Esophagus squamous epithelium (tissue), 5 donors: ENCODE data around the gene CXCL3. TPM values are rescaled to one million over a fixed set of nuclear protein-coding genes. Genes with fewer than 3 reads are reported as not detected.

Experiments
- DNase-seq: peaks from one replicate; lab custom pipeline; 2025; lab: John Stamatoyannopoulos, UW
- H3K27ac ChIP-seq, 4 donors: fragments of 200-600 bp; sonication (generic); one replicate each; pipeline ENCODE4 v1.5.1; 2016 to 2019; ENCODE audit warnings: mild to moderate bottlenecking in 1 of 4
- H3K27me3 ChIP-seq, 4 donors: fragments of 200-600 bp; sonication (generic); 1 replicate in 3 of 4; 2 replicates in 1 of 4; pipeline versions ENCODE4 v1.5.1 to v1.6.0; 2017 to 2021; ENCODE audit warnings: antibody characterized with exemption in 1 of 4
- H3K36me3 ChIP-seq, 3 donors: fragments of 200-600 bp; sonication (generic); one replicate each; pipeline ENCODE4 v1.5.1; 2016 to 2019
- H3K4me1 ChIP-seq, 3 donors: fragments of 200-600 bp; sonication (generic); one replicate each; pipeline ENCODE4 v1.5.1; 2017 to 2019
- H3K4me3 ChIP-seq, 4 donors: fragments of 200-600 bp; sonication (generic); 1 replicate in 3 of 4; 2 replicates in 1 of 4; pipeline ENCODE4 v1.5.1; 2016 to 2019; ENCODE audit warnings: mild to moderate bottlenecking in 2 of 4, moderate library complexity in 1 of 4
- H3K9me3 ChIP-seq, 3 donors: fragments of 200-600 bp; sonication (generic); one replicate each; pipeline ENCODE4 v1.5.1; 2016 to 2019
- CTCF ChIP-seq, 6 experiments: fragments of 450-650 bp in 4 of 6; fragments of 200-600 bp in 2 of 6; sonication (generic) in 2 of 6; IDR thresholded peaks; one replicate each; pipeline ENCODE4 v1.5.1; 2016 to 2019; ENCODE audit warnings: antibody characterized with exemption in 6 of 6, mild to moderate bottlenecking in 4 of 6, moderate library complexity in 4 of 6
- POLR2A ChIP-seq, 4 donors: fragments of 450-650 bp; IDR thresholded peaks; one replicate each; pipeline ENCODE4 v1.6.1; 2017; ENCODE audit warnings: antibody characterized with exemption in 4 of 4, mild to moderate bottlenecking in 4 of 4, moderate library complexity in 3 of 4
- WGBS, 2 donors: methylation state at CpG; one replicate each; pipeline ENCODE4 v1.1.5; 2018; 5-methylcytosine and 5-hydroxymethylcytosine counted together
- intact Hi-C: fragments of 100-400 bp; cut with DNase I; formaldehyde crosslinking; loops from one replicate; pipeline ENCODE4 v1.15.0; 2022
- total RNA-seq, 4 donors: library from RNA; depleted of rRNA; stranded (reverse); fragments of >200 nt; gene quantifications; one replicate each; pipeline ENCODE4 v1.1.0, GENCODE V29; 2016
- donor health status: DM: yes; HTN: yes; CAD: no.

The CXCL3 gene
- total RNA-seq, 4 donors from 2014 or later = 3.2 TPM; not detected in 3

- Histone ChIP-seq H3K4me3 (no peak overlapping the region), H3K27me3 (peaks cover 0 to 3% (median 0%) of the 10 kb centered on the region in 4 donors), H3K27ac (no peak overlapping the region), H3K4me1 (no peaks in the 10 kb centered on the region), H3K36me3 (no peaks in the 10 kb centered on the region), H3K9me3 (no peaks in the 10 kb centered on the region)
- TF ChIP-seq CTCF (IDR thresholded peaks at IDR 0.05) = no peak
- no peak for TF ChIP-seq POLR2A (IDR thresholded peaks at IDR 0.05)
- intact Hi-C loops = no loop called here
- DNase-seq = no peak
These were observed 6.9 kb downstream of the CXCL3 start for GRCh38 chr4:74031576-74031975.

GRCh38 chr4:74030285-74030684, 8.2 kb downstream of the CXCL3 start:
- peaks cover 0 to 3% (median 0%) of the 10 kb centered on the region in 4 donors for H3K27me3 ChIP-seq
- no peak overlapping the region for H3K27ac ChIP-seq
- no peaks in the 10 kb centered on the region for H3K36me3 ChIP-seq
- H3K4me3 ChIP-seq = no peak overlapping the region
- TF ChIP-seq POLR2A (IDR thresholded peaks at IDR 0.05) (no peak), CTCF (IDR thresholded peaks at IDR 0.05) (no peak)
- H3K9me3 ChIP-seq = no peaks in the 10 kb centered on the region
- intact Hi-C loops = no loop called here
- H3K4me1 ChIP-seq = no peaks in the 10 kb centered on the region
- DNase-seq = no peak

- TF ChIP-seq CTCF (IDR thresholded peaks at IDR 0.05) (no peak), POLR2A (IDR thresholded peaks at IDR 0.05) (no peak)
- no peak overlapping the region for H3K4me3 ChIP-seq
- H3K27me3 ChIP-seq = peaks cover 0 to 3% (median 0%) of the 10 kb centered on the region in 4 donors
- H3K36me3 ChIP-seq = no peaks in the 10 kb centered on the region
- no peak overlapping the region for H3K27ac ChIP-seq
- no peaks in the 10 kb centered on the region for H3K9me3 ChIP-seq
- DNase-seq = no peak
- intact Hi-C loops = no loop called here
- H3K4me1 ChIP-seq = no peaks in the 10 kb centered on the region
- WGBS, 2 donors = 39 to 52% methylated on average over 1 of the region's 1 CpG
These were observed 10.0 kb downstream of the CXCL3 start for GRCh38 chr4:74028504-74028903.

- Histone ChIP-seq H3K4me3 (no peak overlapping the region), H3K27ac (no peak overlapping the region), H3K4me1 (no peaks in the 10 kb centered on the region), H3K9me3 (no peaks in the 10 kb centered on the region), H3K36me3 (no peaks in the 10 kb centered on the region), H3K27me3 (no peaks in the 10 kb centered on the region)
- TF ChIP-seq POLR2A (IDR thresholded peaks at IDR 0.05) (no peak), CTCF (IDR thresholded peaks at IDR 0.05) (no peak)
- DNase-seq = no peak
- intact Hi-C loops = no loop called here
- 70 to 75% methylated on average over 2 of the region's 2 CpGs for WGBS, 2 donors
These were observed 14.8 kb downstream of the CXCL3 start for GRCh38 chr4:74023709-74024108.

- intact Hi-C loops = no loop called here
- Histone ChIP-seq H3K4me3 (no peak overlapping the region), H3K9me3 (no peaks in the 10 kb centered on the region), H3K36me3 (no peaks in the 10 kb centered on the region), H3K27ac (no peak overlapping the region), H3K27me3 (no peaks in the 10 kb centered on the region), H3K4me1 (no peaks in the 10 kb centered on the region)
- TF ChIP-seq POLR2A (IDR thresholded peaks at IDR 0.05) = no peak
- TF ChIP-seq CTCF (IDR thresholded peaks at IDR 0.05) = no peak
- 48 to 55% methylated on average over 2 of the region's 2 CpGs for WGBS, 2 donors
- DNase-seq = no peak
These were observed 16.9 kb downstream of the CXCL3 start for GRCh38 chr4:74021601-74022000.
